NAMALWA (cell line): Measurements from ENCODE around the gene B3GNT3.
"Not testable (repeated sequence)": the region's sequence is repeated elsewhere in the genome, so short reads cannot be mapped to it uniquely, and the experiment has no call there.

ENCODE experiments used
- DNase-seq: peaks from one replicate; pipeline ENCODE4 v3.0.0-alpha.2; 2015; ENCODE audit warnings: low spot score

B3GNT3 gene

DNA sequence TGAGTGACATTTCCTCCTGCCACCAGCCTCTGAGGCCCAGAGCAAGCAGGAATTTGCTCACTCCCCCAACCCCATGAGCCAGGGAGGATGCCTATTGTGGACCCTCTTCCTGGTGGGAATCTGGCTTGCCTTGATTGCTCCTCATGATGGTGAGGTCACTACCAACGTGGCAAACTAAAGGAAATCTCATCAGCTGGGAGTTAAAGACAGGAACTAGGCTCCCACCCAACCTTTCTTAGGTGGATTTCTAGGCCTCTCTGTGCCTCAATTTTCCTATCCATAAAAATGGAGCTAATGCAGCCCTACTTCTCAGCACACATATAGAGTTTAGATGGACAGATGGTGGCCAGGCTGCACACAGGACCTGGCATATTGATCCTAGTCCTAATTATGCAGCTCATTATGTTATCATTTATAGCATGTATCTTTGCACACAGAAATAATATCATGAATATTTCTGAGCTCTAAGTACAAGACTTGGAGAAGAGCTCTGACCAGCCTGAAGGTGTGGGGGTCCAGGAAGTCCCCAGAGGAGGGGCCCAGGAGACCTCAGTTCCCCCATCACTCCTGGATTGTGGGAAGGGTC is 2.0 kb downstream of the B3GNT3 start:
- DNase-seq = no peak

DNA sequence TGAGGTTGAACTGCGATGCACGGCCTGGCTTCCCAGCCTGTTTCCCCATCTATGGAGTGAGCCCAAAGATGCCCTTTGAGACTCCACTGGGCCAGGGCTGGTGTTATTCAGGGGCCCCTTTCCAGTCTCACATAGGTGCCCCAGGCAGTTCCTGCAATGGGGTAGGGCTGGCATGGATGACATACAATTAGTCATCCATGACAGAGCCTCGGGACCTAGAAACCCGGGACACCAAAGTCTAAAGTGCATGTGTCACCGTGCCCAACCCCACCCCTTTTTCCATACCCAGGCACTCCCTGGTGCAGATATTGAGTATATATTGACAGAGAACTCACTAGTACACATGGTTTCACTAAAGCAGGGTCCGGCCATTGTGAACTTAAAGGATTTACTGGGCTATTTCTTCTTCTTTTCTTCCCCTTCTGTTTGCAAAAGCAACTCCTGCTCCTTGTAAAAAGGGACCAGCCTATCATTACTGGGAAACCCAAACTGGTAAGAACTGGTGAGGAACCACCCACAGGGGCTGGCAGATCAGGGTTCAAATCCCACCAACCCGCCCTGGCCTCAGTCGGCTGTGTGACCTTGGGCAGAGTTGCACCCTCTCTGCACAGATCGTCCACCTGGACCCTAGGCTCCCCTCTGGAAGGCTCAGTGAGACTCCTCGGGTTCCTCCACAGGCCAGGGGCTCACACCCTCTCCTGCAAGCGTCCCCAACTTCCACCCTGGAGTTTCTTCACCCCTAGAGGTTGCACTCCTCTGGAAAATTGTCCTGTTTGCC is 2.7 kb downstream of the B3GNT3 start:
- DNase-seq = no peak

DNA sequence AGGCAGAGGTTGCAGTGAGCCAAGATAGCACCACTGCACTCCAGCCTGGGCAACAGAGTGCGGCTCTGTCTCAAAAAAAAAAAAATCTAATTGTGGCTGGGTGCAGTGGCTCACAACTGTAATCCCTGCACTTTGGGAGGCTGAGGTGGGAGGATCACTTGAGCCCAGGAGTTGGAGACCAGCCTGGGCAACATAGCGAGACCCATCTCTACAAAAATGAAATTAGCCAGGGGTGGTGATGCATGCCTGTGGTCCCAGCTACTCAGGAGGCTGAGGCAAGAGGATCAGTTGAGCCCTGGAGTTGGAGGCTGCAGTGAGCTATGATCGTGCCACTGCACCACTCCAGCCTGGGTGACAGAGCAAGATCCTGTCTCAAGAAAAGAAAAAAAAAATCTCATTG is 3.7 kb downstream of the B3GNT3 start:
- DNase-seq = not testable (repeated sequence)

DNA sequence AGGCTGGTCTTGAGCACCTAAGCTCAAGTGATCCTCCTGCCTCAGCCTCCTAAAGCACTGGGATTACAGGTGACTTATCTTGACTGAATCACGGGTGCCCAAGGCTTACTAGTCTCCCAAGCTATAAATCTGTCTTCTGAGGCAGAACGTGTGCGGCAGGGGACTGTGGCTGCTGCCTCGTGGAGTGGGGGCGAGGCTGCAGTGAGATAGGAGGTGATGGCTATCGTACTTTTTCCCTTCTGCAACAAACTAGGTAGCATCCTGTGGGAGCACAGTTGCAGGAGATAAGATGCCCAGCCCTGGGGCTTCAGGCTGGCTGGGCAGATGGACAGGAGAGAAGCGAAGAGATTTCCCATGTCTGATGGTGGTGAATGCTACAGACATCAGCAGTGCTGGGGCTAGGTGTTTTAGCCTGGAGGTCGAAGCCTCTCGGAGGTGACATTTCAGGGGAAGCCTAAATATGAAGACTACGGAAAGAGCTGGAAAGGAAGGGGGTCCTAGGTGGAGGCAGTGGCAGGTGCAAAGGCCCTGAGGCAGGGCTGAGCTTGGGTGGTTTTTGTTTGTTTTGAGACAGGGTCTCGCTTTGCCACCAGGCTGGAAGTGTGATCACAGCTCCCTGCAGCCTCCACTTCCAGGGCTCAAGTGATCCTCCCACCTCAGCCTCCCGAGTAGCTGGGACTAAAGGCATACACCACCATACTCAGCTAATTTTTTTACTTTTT is 7.4 kb downstream of the B3GNT3 start:
- DNase-seq = no peak

DNA sequence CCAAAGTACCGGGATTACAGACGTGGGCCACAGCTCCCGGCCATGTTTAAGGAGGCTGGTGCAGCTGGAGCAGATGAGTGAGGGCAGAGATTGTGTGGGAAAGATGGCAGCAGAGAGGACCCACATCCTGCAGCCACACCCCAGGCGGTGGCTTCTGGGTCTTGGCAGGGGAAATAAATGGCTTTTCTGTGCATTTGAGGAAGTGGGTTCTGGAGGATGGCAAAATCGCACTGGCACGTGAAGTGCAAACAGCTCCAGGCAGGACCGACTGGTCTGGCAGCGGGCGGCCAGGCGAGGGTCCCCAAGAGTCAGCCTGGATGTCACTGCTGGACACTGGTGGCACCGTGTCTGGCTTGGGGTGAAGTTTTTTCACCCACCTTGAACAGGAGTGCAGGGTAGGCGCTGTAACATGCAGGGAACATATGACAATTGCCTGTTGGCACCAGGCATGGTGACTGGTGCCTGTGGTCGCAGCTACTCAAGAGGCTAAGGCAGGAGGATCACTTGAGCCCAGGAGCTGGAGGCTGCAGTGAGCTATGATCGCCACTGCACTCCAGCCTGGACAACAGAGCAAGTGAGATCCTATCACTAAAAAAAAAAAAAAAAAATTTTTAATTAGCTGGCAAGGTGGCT is 8.4 kb downstream of the B3GNT3 start:
- DNase-seq = no peak

DNA sequence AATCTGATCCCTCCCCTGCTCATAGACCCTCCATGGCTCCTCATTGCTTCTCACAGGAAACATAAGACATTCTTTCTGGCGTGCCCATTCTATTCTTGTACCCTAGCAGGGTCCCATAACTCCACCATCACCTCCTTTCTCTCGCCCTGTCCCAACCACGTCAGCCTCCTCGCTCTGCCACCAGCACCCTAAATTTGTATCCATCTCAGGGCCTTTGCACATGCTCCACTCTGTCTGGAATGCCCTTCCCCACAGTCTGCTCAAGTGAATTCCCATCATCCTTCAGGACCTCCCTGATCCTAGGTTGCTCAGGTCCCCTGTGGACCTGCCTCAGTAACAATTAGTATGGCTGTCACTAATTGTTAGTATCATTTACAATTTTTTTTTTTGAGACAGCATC is 10.5 kb downstream of the B3GNT3 start:
- no peak for DNase-seq

DNA sequence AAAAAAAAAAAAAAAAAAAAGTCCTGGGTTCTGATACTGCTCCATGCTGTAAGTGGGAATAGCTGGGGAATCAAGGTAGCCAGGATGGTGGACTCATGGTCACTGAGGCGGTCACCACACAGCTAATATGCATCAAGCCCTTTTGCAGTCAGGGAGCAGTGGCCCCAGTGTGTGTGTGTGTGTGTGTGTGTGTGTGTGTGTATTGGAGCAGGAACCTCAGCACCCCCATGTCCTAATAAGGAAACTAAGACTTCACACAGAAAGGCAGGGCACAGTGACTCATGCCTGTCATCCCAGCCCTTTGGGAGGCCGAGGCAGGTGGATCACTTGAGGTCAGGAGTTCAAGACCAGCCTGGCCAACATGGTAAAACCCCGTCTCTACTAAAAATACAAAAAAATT is 12.0 kb downstream of the B3GNT3 start:
- DNase-seq = no peak

DNA sequence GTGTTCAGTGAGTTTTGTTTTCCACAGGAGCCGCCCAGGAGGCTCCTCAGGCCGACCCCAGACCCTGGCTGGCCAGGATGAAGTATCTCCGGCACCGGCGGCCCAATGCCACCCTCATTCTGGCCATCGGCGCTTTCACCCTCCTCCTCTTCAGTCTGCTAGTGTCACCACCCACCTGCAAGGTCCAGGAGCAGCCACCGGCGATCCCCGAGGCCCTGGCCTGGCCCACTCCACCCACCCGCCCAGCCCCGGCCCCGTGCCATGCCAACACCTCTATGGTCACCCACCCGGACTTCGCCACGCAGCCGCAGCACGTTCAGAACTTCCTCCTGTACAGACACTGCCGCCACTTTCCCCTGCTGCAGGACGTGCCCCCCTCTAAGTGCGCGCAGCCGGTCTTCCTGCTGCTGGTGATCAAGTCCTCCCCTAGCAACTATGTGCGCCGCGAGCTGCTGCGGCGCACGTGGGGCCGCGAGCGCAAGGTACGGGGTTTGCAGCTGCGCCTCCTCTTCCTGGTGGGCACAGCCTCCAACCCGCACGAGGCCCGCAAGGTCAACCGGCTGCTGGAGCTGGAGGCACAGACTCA is 12.9 kb downstream of the B3GNT3 start:
- DNase-seq = no peak

DNA sequence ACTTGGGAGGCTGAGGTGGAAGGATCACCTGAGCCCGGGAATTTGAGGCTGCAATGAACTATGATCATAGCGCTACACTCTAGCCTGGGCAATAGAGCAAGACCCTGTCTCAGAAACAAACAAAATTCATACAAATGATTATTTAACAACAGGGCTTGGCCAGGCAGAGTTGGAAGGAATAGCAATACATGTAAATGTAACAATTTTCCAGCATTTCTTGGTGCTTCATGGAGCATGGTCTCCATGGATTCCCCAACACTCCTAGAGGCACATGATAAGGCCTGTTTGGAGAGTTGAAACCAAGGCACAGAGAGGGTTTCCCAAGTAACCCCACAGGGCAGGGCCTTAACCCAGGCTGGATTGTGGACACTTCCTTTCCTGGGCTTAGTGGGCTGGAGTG is 16.2 kb downstream of the B3GNT3 start:
- DNase-seq = no peak

DNA sequence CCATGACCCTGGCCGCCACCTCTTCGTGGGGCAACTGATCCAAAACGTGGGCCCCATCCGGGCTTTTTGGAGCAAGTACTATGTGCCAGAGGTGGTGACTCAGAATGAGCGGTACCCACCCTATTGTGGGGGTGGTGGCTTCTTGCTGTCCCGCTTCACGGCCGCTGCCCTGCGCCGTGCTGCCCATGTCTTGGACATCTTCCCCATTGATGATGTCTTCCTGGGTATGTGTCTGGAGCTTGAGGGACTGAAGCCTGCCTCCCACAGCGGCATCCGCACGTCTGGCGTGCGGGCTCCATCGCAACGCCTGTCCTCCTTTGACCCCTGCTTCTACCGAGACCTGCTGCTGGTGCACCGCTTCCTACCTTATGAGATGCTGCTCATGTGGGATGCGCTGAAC is 16.7 kb downstream of the B3GNT3 start:
- no peak for DNase-seq

DNA sequence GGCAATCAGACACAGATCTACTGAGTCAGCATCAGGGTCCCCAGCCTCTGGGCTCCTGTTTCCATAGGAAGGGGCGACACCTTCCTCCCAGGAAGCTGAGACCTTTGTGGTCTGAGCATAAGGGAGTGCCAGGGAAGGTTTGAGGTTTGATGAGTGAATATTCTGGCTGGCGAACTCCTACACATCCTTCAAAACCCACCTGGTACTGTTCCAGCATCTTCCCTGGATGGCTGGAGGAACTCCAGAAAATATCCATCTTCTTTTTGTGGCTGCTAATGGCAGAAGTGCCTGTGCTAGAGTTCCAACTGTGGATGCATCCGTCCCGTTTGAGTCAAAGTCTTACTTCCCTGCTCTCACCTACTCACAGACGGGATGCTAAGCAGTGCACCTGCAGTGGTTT is 17.2 kb downstream of the B3GNT3 start:
- no peak for DNase-seq

DNA sequence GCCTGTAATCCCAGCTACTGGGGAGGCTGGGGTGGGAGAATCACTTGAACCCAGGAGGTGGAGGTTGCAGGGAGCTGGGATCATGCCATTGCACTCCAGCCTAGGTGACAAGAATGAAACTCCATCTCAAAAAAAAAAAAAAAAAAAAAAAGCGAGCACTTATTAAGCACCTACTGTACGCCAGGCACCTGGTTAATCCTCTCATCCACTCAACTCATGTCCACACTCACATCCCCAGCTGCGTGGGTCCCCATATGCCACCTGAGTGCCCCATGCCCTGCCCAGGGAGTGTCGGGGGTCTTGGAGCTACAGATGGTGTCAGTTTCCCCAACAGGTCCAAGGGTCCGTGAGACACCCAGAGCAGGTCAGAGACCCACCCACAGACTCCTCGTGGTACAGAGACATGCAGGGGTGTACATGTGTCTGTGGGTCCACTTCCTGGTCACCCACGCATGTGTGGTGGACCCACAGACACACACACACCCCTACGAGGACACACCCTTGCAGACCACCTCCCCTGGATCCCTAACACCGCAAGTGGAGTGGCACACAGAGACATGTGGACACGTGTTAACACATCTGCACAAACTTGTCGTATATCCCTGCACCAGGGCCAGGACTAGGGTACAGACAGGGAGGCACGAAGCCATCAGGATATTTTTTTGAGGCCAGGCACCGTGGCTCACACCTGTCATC is 22.9 kb downstream of the B3GNT3 start:
- DNase-seq = no peak

DNA sequence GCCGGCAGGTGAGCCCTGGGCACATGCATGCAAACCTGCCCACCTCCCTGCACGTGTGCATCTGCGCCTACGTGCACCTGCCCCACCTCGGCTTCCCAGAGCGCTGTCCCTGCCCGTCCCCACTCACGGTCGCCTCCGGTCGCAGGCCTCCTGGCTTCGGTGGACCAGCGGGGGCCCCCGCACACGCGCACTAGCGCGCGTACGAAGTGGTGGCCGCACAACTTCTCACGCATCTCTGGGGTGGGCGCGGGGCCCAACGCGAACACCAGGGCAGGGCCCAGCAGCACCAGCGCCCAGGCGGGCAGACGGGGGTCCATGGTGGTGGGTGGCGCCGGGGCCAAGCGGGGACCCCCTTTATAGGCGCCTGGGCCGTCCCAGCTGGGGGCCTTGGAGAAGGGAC is 26.3 kb downstream of the B3GNT3 start, which contains the start of gene INSL3:
INSL3 (minus strand) TSS at position 330 of the 400 bp plus-strand sequence; CDS start at position 317, 13 bp downstream.
- no peak for DNase-seq

DNA sequence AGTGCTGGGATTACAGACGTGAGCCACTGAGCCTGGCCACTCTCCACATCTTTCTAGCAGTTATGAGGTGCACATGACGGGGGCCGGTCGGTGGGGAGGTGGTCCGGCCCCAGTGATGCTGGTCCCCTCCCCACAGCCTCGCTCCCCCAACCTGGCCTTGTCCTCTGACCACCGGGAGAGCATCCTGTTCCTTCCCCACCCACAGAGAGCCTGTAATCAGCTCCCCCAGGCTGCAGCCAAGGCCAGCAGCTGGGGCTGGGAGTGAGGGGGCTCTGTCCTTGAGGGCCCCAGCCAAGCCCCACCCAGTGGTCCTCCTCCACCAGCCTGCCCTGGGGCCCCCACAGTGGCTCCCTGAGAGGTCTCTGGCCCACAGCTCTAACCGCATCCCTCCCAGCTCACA is 29.4 kb downstream of the B3GNT3 start:
- no peak for DNase-seq

DNA sequence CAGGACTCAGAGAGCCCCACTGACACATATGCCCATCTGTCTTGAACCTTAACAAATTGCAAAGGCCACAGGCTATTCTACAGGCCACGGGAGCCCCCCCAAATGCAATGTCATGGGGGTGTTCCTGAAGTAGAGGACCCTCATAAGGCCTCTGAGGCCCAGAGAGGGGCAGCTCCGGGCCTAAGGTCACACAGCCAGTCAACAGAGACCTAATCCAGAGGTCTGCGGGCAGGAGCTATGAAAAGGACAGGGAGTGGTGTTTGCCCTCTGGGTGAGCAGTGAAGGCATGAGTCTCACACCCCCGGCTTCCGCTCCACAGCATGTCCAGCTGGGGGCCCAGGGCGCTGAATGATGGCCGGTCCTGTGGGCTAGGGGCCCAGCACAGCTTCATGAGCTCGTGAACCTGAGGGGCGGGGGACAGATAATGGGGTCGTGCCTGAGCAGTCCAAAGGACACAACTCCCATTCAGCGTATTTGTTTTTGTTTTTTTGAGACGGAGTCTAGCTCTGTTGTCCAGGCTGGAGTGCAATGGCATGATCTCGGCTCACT is 31.6 kb downstream of the B3GNT3 start:
- DNase-seq = no peak

DNA sequence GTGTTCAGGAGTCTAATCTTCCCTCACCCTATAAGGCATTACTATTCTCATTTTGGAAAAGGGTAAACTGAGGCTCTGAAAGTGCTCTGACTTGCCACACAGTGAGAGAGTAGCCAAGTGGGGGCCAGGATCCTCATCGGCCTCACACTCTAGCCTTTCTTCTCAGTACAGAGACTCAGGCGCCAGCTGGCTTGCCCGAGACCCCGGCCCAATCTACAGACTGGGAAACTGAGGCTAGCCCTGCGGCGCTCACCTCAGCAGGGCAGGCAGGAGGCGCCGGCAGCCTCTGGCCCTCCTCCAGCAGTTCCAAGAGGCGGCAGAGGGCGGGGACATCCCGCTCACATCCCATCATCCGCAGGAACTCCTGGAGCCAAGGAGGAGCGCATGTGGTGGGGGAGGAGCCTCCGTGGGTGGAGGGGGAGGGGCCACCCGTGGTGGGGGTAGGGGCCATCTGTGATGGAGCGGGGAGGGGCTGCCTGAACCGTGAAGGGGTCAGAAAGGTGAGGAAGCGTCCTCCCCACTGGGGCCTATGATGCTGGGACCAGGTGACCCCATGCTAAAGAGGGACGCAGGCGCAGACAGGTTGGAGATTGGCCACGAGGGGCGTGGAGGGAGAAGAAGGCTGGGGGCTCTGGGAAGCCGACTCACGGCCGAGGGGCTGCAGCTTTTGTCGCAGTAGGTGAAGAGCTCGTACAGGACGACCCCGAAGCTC is 35.1 kb downstream of the B3GNT3 start:
- no peak for DNase-seq

DNA sequence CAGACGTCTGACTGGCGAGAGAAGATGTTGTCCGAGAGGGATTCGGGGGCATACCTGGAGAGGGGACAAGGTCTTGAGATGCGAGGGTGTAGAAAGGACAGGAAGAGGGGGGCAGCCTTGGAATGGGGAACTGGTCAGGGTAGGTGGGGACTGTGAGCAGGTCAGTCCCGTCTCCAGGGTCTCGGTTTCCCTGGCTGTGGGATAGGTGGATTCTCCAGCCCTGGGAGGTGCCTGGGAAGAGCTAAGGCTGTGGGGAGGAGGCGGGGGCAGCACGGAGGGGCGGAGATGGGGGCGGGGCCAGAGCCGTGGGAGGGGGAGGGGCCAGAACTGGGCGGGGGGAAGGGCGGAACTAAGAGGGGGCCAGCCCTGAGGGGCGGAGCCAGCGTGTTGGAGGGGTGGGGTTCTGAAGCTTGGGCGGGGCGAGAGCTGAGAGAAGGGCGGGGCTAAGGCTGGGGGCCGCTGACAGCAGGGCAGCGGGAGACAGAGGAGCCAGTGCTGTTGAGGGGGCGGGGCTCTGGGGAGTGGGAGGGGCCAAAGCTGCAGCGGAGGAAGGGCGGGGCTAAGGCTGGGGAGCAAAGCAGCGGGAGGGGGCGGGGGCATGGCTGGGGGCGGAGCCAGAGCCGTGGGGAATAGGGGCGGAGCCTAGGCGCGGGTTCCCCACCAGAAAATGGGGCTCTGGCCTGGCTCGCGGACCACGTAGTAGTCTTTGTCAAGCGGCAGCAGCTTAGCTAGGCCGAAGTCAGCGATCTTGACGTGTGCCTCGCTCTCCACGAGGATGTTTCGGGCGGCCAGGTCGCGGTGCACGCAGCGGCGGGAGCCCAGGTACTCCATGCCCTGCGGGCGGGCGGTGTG is 35.9 kb downstream of the B3GNT3 start:
- DNase-seq = peak; percentile 90

DNA sequence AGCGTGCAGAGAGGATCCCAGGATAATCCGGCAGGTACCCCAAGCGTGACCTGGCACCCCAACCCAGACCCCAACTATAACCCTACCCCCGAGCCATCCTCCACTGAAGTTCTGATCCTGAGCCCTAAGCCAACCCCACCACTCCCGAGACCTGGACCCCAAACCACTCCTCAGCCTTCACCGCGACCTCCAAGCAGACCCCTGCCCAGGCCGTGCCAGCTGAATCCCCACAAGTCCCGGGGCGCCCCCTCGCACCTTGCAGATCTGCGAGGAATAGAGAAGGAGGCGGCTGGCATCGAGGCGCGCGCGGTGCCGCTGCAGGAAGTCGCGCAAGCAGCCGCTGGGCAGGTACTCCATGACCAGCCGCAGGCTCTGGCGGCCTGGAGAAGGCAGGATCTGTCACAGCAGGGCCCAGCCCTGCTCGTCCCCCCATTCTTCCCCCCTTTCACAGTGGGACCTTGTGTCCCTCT is 36.5 kb downstream of the B3GNT3 start:
- DNase-seq = no peak

DNA sequence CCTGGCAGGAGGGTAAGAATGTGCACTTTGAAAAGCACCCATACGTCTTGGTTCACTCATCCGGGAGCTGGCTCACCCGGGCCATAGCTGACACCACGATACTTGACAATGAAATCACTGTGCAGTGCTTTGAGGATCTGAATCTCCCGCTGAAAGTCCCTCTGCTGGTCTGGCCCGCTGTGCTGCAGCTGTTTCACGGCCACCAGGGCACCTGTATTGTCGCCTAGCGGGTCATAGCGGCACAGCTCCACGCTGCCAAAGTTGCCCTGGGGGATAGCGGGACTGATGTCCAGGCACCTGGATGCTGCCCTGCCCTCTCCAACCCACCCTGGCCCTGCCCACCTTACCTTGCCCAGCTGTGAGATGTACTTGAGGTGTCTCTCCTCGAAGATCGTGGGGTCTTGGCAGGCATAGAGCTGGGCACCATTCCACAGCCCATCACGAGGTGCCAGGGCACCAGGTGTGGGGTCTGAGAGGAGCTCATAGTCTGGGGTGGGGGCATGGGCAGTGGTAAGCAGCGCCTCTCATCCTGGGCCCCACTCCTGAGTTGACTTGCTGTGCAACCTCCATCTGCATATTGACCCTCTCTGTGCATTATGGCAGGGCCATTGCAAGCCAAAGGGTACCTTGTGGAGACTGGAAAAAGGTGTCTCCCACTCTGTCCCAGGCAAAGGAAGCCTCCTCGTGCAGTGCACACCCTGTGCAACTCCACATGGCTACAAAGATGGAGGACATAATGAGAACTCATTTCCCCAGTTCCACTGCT is 37.7 kb downstream of the B3GNT3 start:
- no peak for DNase-seq
